GM06990 (cell line): ENCODE measurements around the gene SLMAP.

Experiments
- DNase-seq: peaks from one replicate; pipeline ENCODE4 v3.0.0-alpha.2; 2011; ENCODE audit not compliant: insufficient read length; ENCODE audit errors: extremely low read depth
- H3K27me3 ChIP-seq: replicated peaks from 2 replicates; pipeline ENCODE4 v1.6.0; 2011; ENCODE audit warnings: low read length; ENCODE audit not compliant: control insufficient read depth, insufficient read depth
- H3K36me3 ChIP-seq: 2 replicates; pipeline ENCODE4 v1.5.1; 2011; ENCODE audit warnings: low read length; ENCODE audit not compliant: control insufficient read depth, insufficient read depth
- H3K4me3 ChIP-seq: replicated peaks from 2 replicates; pipeline ENCODE4 v1.5.1; 2011; ENCODE audit warnings: low read depth, mild to moderate bottlenecking, control low read depth, low read length
- TF ChIP-seq, protein P1 (sequence below): IDR thresholded peaks from 2 replicates; pipeline ENCODE4 v1.5.1; 2011; ENCODE audit warnings: low read length, control low read depth, mild to moderate bottlenecking, inconsistent platforms; ENCODE audit not compliant: insufficient read depth, poor library complexity, severe bottlenecking

Gene SLMAP

GRCh38 chr3:57960174-57960505, 204.0 kb downstream of the SLMAP start:
- H3K4me3 ChIP-seq, result no peak overlapping the region
- peak; percentile 22 for DNase-seq
- TF ChIP-seq, protein P1, sequence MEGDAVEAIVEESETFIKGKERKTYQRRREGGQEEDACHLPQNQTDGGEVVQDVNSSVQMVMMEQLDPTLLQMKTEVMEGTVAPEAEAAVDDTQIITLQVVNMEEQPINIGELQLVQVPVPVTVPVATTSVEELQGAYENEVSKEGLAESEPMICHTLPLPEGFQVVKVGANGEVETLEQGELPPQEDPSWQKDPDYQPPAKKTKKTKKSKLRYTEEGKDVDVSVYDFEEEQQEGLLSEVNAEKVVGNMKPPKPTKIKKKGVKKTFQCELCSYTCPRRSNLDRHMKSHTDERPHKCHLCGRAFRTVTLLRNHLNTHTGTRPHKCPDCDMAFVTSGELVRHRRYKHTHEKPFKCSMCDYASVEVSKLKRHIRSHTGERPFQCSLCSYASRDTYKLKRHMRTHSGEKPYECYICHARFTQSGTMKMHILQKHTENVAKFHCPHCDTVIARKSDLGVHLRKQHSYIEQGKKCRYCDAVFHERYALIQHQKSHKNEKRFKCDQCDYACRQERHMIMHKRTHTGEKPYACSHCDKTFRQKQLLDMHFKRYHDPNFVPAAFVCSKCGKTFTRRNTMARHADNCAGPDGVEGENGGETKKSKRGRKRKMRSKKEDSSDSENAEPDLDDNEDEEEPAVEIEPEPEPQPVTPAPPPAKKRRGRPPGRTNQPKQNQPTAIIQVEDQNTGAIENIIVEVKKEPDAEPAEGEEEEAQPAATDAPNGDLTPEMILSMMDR, result no peak
- H3K27me3 ChIP-seq, result no peaks in the 10 kb centered on the region
- H3K36me3 ChIP-seq, result no peaks in the 10 kb centered on the region

- H3K36me3 ChIP-seq, result no peaks in the 10 kb centered on the region
- no peak for DNase-seq
- H3K27me3 ChIP-seq, result no peaks in the 10 kb centered on the region
- TF ChIP-seq, protein P1, result no peak
- H3K4me3 ChIP-seq, result no peak overlapping the region
Measured at GRCh38 chr3:57961177-57961827, 205.2 kb downstream of the SLMAP start.

DNA sequence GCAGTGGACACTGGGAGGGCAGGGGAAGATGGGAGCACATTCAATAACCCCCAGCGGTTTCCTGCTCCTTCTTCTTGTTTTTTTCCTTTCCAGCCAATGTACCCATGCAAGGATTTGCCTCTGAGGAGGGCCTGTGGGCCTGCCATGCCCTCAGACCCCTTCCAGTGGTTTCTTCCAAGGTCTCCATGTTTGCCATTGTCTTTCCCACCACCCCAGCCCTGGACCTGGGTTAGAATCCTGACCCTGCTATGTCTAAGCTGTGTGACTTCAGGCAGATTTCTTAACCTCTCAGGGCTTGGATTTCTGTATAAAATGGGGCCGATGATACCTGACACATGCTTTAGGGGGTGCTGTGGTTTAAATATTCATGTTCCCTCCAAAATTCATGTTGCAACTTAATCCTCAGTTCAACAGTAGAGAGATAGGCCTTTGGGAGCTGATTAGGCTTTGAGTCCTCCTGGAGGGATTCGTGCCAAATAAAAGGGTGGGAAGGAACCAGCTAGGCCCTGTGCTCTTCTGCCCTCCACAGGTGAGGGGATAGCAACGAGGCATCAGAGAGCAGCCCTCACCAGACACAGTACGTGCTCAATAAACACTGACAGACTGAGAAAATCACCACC, 205.8 kb downstream of the SLMAP start:
- TF ChIP-seq, protein P1, result peak; percentile 33
- Histone ChIP-seq H3K36me3 (no peaks in the 10 kb centered on the region), H3K27me3 (no peaks in the 10 kb centered on the region), H3K4me3 (no peak overlapping the region)
- peak; percentile 36 for DNase-seq

DNA sequence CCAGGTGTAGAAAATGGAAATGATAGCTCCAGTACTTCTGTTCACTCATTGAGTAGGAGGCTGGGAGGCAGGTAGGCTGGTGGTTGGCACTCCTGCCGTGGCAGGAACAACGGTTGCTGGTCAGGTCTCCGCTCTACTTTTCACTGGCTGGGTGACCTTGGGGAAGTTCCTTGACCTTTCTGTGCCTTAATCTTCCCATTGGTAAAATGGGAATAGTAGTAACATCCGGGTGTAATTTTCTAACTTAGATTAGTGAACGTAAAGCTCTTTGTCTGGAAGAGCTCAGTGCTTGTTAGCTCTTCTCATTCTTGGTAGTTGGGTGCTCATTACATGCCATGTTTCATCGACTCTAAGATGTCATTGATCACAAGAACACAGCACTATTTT, 206.3 kb downstream of the SLMAP start:
- H3K36me3 ChIP-seq, result no peaks in the 10 kb centered on the region
- no peaks in the 10 kb centered on the region for H3K27me3 ChIP-seq
- DNase-seq, result no peak
- no peak overlapping the region for H3K4me3 ChIP-seq
- TF ChIP-seq, protein P1, result no peak

- DNase-seq, result peak; percentile 26
- H3K27me3 ChIP-seq, result no peaks in the 10 kb centered on the region
- TF ChIP-seq, protein P1, result no peak
- no peak overlapping the region for H3K4me3 ChIP-seq
- H3K36me3 ChIP-seq, result no peaks in the 10 kb centered on the region
Measured at GRCh38 chr3:57963811-57964346, 207.8 kb downstream of the SLMAP start.

DNA sequence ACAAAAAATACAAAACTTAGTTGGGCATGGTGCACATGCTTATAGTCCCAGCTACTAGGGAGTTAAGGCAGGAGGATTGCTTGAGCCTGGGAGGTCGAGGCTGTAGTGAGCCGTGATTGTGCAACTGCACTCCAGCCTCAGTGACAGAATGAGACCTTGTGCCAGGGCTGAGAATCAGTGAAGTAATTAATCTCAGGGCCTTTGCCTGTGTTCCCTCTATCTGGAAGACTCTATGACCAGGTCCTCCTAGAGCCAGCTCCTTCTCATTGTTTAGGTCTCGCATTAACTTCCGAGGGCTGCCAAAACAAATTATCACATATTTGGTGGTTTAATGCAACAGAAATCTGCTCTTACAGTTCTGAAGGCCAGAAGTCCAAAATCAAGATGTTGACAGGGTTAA, 210.7 kb downstream of the SLMAP start:
- no peak overlapping the region for H3K4me3 ChIP-seq
- no peak for DNase-seq
- TF ChIP-seq, protein P1, result no peak
- H3K27me3 ChIP-seq, result no peaks in the 10 kb centered on the region
- no peaks in the 10 kb centered on the region for H3K36me3 ChIP-seq
